Lower leg skin (tissue), 4 donors: ENCODE measurements around the gene BHLHE23. TPM values are rescaled to one million over a fixed set of nuclear protein-coding genes. Genes with fewer than 3 reads are reported as not detected.

Experiments used
- DNase-seq, 2 donors: peaks; one replicate each; pipeline ENCODE4 v3.0.0-alpha.2; 2019; ENCODE audit warnings: low spot score in 2 of 2
- H3K4me3 ChIP-seq: fragments of 200-600 bp; sonication (generic); 2 replicates; pipeline ENCODE4 v1.5.1; 2017; ENCODE audit warnings: mild to moderate bottlenecking, low read depth; ENCODE audit not compliant: poor library complexity, severe bottlenecking
- POLR2A ChIP-seq, 2 donors: fragments of 450-650 bp; IDR thresholded peaks; one replicate each; pipeline ENCODE4 v1.6.1; 2016 to 2017; ENCODE audit warnings: antibody characterized with exemption in 2 of 2, mild to moderate bottlenecking in 1 of 2, moderate library complexity in 1 of 2
- WGBS, 2 donors: methylation state at CpG; one replicate each; pipeline ENCODE4 v1.1.5; 2018; 5-methylcytosine and 5-hydroxymethylcytosine counted together
- intact Hi-C: fragments of 100-400 bp; cut with DNase I; formaldehyde crosslinking; loops from one replicate; pipeline ENCODE4 v1.15.0; 2023; ENCODE audit warnings: low total_unique reads
- total RNA-seq, 4 donors: library from RNA; depleted of rRNA; stranded (reverse); fragments of >200 nt; gene quantifications; one replicate each; pipeline ENCODE4 v1.1.0, GENCODE V29; 2016
- TF ChIP-seq, protein P1 (sequence below), 3 donors: fragments of 450-650 bp; IDR thresholded peaks; one replicate each; pipeline ENCODE4 v1.5.1; 2016; ENCODE audit warnings: antibody characterized with exemption in 3 of 3, mild to moderate bottlenecking in 3 of 3, moderate library complexity in 2 of 3

BHLHE23 gene
- total RNA-seq, 4 donors from 2014 or later: 0.23 TPM; not detected in 3

DNA sequence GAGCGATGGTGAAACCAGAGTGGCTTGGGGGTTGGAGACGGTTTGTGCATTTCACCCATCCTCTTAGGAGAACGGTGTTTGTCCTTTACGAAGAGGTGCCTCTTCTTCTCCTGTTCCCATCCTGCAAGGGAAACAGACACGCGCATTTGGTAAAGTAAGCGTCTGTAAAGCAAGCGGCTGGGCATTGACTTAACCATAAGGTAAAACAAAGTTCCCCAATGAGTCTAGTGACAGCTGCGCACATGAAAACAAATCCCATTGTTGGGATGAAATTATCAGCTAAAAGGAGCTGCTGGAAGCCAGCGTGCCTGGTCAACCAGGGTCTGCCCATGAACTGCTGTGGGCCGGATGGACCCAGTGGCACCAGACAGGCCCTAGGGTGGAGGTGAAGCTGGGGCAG, 5.8 kb downstream of the BHLHE23 start:
- no peak for DNase-seq
- no peak overlapping the region for H3K4me3 ChIP-seq
- WGBS, 2 donors: 31 to 47% methylated on average over 11 of the region's 11 CpGs
- TF ChIP-seq, protein P1, sequence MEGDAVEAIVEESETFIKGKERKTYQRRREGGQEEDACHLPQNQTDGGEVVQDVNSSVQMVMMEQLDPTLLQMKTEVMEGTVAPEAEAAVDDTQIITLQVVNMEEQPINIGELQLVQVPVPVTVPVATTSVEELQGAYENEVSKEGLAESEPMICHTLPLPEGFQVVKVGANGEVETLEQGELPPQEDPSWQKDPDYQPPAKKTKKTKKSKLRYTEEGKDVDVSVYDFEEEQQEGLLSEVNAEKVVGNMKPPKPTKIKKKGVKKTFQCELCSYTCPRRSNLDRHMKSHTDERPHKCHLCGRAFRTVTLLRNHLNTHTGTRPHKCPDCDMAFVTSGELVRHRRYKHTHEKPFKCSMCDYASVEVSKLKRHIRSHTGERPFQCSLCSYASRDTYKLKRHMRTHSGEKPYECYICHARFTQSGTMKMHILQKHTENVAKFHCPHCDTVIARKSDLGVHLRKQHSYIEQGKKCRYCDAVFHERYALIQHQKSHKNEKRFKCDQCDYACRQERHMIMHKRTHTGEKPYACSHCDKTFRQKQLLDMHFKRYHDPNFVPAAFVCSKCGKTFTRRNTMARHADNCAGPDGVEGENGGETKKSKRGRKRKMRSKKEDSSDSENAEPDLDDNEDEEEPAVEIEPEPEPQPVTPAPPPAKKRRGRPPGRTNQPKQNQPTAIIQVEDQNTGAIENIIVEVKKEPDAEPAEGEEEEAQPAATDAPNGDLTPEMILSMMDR (IDR thresholded peaks at IDR 0.05): no peak
- TF ChIP-seq POLR2A (IDR thresholded peaks at IDR 0.05): no peak
- intact Hi-C loops: loop anchor here (10.0 kb wide), 1 partner anchor 126 kb away; no protein-coding TSS in a partner anchor

DNA sequence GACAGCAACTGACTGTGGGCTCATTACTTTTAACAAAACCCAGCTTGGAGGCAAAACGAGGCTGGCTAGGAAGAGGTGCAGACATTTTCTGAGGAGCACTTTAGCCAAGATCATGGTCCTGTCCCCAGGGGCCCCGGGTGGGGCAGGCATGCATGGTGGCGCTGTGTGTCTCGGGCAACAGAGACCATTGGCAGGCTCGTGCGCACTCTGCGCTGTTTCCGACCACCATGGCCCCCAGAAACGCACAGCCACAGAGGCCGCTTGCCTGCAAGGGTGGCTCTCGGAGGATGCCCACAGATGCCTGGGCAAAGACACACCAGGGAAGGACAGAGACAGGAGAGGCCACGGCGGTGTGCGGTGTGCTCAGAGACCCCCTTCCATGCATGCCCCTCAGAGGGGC, 6.7 kb downstream of the BHLHE23 start:
- no peak for DNase-seq
- 88 to 93% methylated on average over 10 to 14 of the region's 14 CpGs for WGBS, 2 donors
- intact Hi-C loops: loop anchor here (10.0 kb wide), 1 partner anchor 125 kb away; no protein-coding TSS in a partner anchor
- no peak overlapping the region for H3K4me3 ChIP-seq
- no peak for TF ChIP-seq POLR2A (IDR thresholded peaks at IDR 0.05)
- TF ChIP-seq, protein P1 (IDR thresholded peaks at IDR 0.05): no peak

DNA sequence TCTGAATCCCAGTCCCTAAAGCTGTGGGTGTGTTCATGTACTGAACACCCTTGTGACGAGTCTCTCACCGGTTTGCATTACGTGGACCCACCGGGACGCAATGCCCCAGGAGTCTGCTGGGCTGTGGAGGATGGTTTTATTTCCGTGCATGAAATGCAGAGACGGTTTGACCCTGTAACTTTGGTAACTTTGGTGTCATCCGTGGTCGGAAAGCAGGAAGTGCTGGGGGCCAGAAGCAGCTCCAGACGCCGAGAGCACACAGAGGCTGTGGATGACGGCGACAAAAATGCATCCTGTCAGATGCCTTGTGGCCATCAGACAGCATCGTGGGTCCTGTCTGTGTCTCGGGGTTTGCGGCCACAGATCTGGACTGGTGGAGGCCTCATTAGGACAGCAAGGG, 7.2 kb downstream of the BHLHE23 start:
- no peak overlapping the region for H3K4me3 ChIP-seq
- no peak for TF ChIP-seq POLR2A (IDR thresholded peaks at IDR 0.05)
- WGBS, 2 donors: 69 to 71% methylated on average over 16 of the region's 16 CpGs

DNA sequence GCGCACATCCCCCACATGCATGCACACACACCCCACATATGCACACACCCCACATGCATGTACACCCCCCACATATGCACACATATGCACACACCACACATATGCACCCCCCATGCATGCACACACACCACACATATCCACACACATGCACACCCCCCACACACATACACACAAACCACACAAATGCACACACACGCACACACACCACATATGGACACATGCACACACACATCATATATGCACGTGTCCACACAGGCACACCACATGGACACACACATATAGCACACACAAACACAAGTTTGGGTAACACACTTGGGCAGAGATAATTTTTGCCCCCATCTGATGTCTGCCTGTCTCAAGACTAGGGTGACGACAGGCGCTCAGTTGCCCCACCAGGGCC, 8.3 kb downstream of the BHLHE23 start:
- intact Hi-C loops: loop anchor here (10.0 kb wide), 1 partner anchor 534 kb away; no protein-coding TSS in a partner anchor
- WGBS, 2 donors: 71 to 91% methylated on average over 5 of the region's 5 CpGs
- no peak for DNase-seq
- H3K4me3 ChIP-seq: no peak overlapping the region
- TF ChIP-seq POLR2A (IDR thresholded peaks at IDR 0.05): no peak
- TF ChIP-seq, protein P1 (IDR thresholded peaks at IDR 0.05): no peak

More for the DNA sequence above, 7.2 kb downstream of the BHLHE23 start:
- DNase-seq: no peak
- intact Hi-C loops: loop anchor here (10.0 kb wide), 1 partner anchor 535 kb away; no protein-coding TSS in a partner anchor

DNA sequence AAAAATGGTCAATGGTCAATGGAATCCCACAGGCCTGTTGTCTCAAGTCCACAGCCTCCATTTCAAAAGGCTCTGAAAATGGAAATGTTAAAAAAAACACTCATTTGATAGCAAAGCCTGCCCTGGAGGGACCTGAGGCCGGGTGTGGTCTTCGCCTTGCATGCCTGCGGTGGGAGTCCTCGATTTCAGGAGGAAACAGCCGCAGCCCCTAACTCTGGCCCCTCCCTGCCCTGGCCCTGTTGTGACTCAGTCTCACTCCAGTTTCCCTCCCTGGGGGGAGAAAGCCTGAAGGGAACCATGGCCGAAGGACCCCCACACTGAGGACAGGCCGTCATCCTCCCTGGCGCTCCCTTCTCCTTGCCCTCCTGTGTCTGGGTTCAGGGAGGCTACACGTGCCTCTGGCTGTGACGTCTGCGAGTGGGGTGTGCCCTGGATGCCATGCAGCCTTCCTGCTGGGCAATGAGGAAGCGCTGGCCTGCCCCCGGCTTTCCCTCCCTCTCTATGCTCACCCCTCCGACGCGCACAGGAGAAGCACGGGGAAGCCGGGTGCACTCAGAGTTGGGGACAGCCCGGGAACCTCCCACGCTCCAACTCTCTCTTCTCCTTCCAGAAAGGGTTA, 9.2 kb downstream of the BHLHE23 start:
- intact Hi-C loops: loop anchor here (10.0 kb wide), 1 partner anchor 533 kb away; no protein-coding TSS in a partner anchor
- no peak for DNase-seq
- no peak for TF ChIP-seq POLR2A (IDR thresholded peaks at IDR 0.05)
- TF ChIP-seq, protein P1 (IDR thresholded peaks at IDR 0.05): no peak
- 19 to 32% methylated on average over 20 of the region's 20 CpGs for WGBS, 2 donors
- no peak overlapping the region for H3K4me3 ChIP-seq

GRCh38 chr20:62996596-62996982, 10.2 kb downstream of the BHLHE23 start:
- TF ChIP-seq, protein P1 (IDR thresholded peaks at IDR 0.05): no peak
- no peak for TF ChIP-seq POLR2A (IDR thresholded peaks at IDR 0.05)
- WGBS, 2 donors: 75 to 81% methylated on average over 14 of the region's 14 CpGs
- no peak overlapping the region for H3K4me3 ChIP-seq
- DNase-seq: no peak
- intact Hi-C loops: loop anchor here (10.0 kb wide), 1 partner anchor 532 kb away; no protein-coding TSS in a partner anchor
